HFFc6 (cell line): Measurements from ENCODE around the gene MARCHF3. TPM values are rescaled to one million over a fixed set of nuclear protein-coding genes. Genes with fewer than 3 reads are reported as not detected.
"Not testable (repeated sequence)": the region's sequence is repeated elsewhere in the genome, so short reads cannot be mapped to it uniquely, and the experiment has no call there.

Experiments used
- DNase-seq: peaks from one replicate; pipeline ENCODE4 v3.0.0-alpha.2; 2018
- H3K27ac Mint-ChIP-seq: 2 replicates; pipeline ENCODE4 v1.8.0; 2020; ENCODE audit warnings: mild to moderate bottlenecking, mixed read lengths
- H3K27me3 Mint-ChIP-seq: 2 replicates; pipeline ENCODE4 v1.8.0; 2021; ENCODE audit warnings: mild to moderate bottlenecking, moderate library complexity, mixed read lengths; ENCODE audit not compliant: insufficient read depth
- H3K36me3 Mint-ChIP-seq: 2 replicates; pipeline ENCODE4 v1.8.0; 2021; ENCODE audit warnings: low read depth, mixed read lengths
- H3K4me1 Mint-ChIP-seq: 2 replicates; pipeline ENCODE4 v1.8.0; 2020; ENCODE audit warnings: low read depth, mixed read lengths
- H3K4me3 Mint-ChIP-seq: 2 replicates; pipeline ENCODE4 v1.8.0; 2020; ENCODE audit warnings: mild to moderate bottlenecking, moderate library complexity, mixed read lengths
- H3K9me3 Mint-ChIP-seq: 2 replicates; pipeline ENCODE4 v1.8.0; 2020; ENCODE audit warnings: mild to moderate bottlenecking, mixed read lengths
- total RNA-seq, 6 experiments: library from RNA; stranded (reverse); fragmentation: NEBNext Ultra II Directional; extraction: Animal tissue kit (Norgen Biotek cat#: 25700); gene quantifications; 2 replicates in 1 of 6; 3 replicates in 5 of 6; pipeline ENCODE4 v1.2.3, GENCODE V29; 2021
- TF ChIP-seq, protein P1 (sequence below): fragments of 200-600 bp; sonication (generic); IDR thresholded peaks from 2 replicates; pipeline ENCODE4 v1.5.0; 2021; ENCODE audit warnings: antibody characterized with exemption, mild to moderate bottlenecking

Gene MARCHF3
- total RNA-seq, 6 experiments from 2014 or later: 12.3 to 17.8 (median 13.3) TPM

DNA sequence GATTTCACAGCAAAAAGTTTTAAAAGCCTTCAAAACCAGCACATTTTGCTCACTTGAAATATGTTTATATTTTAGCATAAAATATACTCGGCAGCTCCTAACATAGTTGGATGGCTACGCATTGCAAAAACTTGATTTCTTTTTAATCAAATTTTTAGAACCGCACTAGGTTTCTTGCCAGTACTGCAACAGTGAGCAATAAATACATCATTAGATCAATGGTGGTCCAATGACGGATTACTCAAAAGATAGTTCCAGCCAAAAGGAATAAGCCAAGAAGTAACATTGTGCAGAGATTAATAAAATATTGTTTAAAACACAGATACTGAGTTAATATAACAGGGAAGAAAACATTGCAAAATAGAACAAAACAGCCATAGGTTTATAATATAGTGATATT is 5.5 kb downstream of the MARCHF3 start:
- H3K36me3 Mint-ChIP-seq: 0 out of 2 replicates have a peak, but pooled peaks cover 8% of the 10 kb centered on the region
- H3K9me3 Mint-ChIP-seq: no peaks in the 10 kb centered on the region
- H3K27me3 Mint-ChIP-seq: no peaks in the 10 kb centered on the region; the same call in 1 of the 2 replicates
- H3K4me1 Mint-ChIP-seq: peaks cover 65% of the 10 kb centered on the region
- no peak overlapping the region for H3K4me3 Mint-ChIP-seq
- TF ChIP-seq, protein P1, sequence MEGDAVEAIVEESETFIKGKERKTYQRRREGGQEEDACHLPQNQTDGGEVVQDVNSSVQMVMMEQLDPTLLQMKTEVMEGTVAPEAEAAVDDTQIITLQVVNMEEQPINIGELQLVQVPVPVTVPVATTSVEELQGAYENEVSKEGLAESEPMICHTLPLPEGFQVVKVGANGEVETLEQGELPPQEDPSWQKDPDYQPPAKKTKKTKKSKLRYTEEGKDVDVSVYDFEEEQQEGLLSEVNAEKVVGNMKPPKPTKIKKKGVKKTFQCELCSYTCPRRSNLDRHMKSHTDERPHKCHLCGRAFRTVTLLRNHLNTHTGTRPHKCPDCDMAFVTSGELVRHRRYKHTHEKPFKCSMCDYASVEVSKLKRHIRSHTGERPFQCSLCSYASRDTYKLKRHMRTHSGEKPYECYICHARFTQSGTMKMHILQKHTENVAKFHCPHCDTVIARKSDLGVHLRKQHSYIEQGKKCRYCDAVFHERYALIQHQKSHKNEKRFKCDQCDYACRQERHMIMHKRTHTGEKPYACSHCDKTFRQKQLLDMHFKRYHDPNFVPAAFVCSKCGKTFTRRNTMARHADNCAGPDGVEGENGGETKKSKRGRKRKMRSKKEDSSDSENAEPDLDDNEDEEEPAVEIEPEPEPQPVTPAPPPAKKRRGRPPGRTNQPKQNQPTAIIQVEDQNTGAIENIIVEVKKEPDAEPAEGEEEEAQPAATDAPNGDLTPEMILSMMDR: no peak
- DNase-seq: no peak
- no peak overlapping the region for H3K27ac Mint-ChIP-seq

DNA sequence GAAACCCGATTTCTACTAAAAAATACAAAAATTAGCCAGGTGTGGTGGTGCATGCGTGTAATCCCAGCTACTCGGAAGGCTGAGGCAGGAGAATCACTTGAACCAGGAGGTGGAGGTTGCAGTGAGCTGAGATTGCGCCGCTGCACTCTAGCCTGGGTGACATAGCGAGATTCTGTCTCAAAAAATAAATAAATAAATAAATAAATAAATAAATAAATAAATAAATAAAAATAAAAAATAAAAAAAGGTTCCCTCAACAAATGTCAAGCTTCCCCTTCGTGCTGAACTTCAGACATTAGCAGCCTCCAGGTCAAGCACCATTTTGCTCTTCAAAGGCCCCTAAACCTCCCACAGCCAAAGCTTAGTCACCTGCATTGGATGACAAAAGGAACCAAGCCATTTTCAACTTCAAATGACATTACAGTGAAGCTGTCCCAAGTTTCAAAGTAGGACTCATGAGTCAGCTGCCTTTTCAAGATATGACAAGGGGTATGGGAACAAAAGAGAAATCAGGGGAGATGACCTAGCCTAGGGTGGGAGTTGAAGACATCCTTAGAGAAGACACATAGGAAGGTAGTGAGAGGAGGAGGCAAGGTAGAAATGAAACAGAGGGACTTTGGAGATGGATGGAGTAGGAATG is 6.7 kb downstream of the MARCHF3 start:
- H3K4me3 Mint-ChIP-seq, H3K36me3 Mint-ChIP-seq, H3K27me3 Mint-ChIP-seq, H3K27ac Mint-ChIP-seq, H3K9me3 Mint-ChIP-seq, DNase-seq: not testable (repeated sequence)
- peaks cover 58% of the 10 kb centered on the region for H3K4me1 Mint-ChIP-seq

DNA sequence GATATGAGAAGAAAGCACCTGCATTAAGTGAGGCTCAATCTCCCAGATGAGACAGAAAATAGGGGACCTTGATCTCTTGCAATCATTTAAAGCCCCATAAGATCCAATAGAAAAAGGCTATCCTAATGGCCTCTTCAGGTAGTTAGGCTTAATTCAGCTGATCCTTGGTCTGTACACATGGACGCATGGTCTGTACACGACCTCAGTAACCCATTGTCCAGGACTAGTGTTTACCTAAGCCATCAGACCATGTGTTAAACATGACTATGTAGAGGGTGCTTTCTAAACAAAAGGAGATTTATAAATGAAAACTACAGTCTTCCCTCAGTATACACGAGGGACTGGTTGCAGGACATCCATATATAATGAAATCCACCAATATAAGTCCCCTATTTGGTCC is 7.5 kb downstream of the MARCHF3 start:
- H3K36me3 Mint-ChIP-seq: 0 out of 2 replicates have a peak, but pooled peaks cover 8% of the 10 kb centered on the region
- H3K27me3 Mint-ChIP-seq: no peaks in the 10 kb centered on the region; the same call in 1 of the 2 replicates
- H3K9me3 Mint-ChIP-seq: no peaks in the 10 kb centered on the region
- no peak overlapping the region for H3K4me3 Mint-ChIP-seq
- TF ChIP-seq, protein P1: no peak
- H3K27ac Mint-ChIP-seq: no peak overlapping the region
- H3K4me1 Mint-ChIP-seq: peaks cover 50% of the 10 kb centered on the region
- no peak for DNase-seq

DNA sequence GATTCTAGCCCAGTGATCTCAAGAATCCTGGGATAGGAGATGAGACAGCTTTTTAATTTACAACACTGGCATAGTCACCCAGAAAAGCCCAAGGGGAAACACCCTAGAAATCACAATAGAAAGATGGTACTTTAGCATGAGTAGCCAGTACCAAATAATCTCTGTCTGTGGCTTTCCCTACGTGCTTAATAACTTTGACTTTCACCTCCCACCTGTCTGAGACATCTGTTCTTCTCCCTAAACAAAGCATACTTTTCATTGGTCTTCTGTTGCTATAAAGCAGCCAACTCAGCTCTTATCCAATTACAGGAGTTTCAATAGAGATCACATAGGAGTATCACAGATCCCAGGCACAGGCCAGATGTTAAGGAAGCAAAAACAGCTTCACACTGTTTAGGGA is 10.4 kb downstream of the MARCHF3 start:
- TF ChIP-seq, protein P1: no peak
- no peak overlapping the region for H3K27ac Mint-ChIP-seq
- no peaks in the 10 kb centered on the region for H3K9me3 Mint-ChIP-seq
- no peak for DNase-seq
- no peak overlapping the region for H3K4me3 Mint-ChIP-seq
- no peaks in the 10 kb centered on the region; the same call in 1 of the 2 replicates for H3K27me3 Mint-ChIP-seq
- H3K4me1 Mint-ChIP-seq: peaks cover 43% of the 10 kb centered on the region
- H3K36me3 Mint-ChIP-seq: 0 out of 2 replicates have a peak, but pooled peaks cover 18% of the 10 kb centered on the region

DNA sequence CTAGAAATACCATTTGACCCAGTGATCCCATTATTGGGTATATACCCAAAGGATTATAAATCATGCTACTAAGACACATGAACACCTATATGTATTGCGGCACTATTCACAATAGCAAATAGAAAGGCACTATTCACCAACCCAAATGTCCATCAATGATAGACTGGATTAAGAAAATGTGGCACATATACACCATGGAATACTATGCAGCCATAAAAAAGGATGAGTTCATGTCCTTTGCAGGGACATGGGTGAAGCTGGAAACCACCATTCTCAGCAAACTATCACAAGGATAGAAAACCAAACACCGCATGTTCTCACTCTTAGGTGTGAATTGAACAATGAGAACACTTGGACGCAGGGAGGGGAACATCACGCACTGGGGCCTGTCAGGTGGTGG is 13.6 kb downstream of the MARCHF3 start:
- DNase-seq, H3K27me3 Mint-ChIP-seq, H3K27ac Mint-ChIP-seq, H3K4me3 Mint-ChIP-seq, H3K9me3 Mint-ChIP-seq: not testable (repeated sequence)
- peaks cover 63% of the 10 kb centered on the region for H3K4me1 Mint-ChIP-seq
- 0 out of 2 replicates have a peak, but pooled peaks cover 12% of the 10 kb centered on the region for H3K36me3 Mint-ChIP-seq

DNA sequence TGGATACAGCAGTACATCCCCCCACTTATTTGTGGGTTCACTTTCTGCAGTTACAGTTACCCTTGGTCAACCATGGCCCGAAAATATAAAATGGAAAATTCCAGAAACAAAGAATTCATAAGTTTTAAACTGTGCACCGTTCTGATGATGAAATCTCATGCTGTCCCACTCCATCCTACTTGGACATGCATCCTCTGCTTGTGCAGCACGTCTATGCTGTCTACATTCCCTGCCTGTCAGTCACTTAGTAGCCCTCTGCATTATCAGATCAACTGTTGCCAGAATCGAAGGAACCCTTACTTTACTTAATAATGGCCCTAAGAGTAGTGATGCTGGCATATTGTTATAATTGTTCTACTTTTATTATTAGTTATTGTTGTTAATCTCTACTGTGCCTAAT is 14.6 kb downstream of the MARCHF3 start:
- TF ChIP-seq, protein P1: no peak
- H3K4me1 Mint-ChIP-seq: peaks cover 68% of the 10 kb centered on the region
- no peaks in the 10 kb centered on the region for H3K27me3 Mint-ChIP-seq
- H3K36me3 Mint-ChIP-seq: 0 out of 2 replicates have a peak, but pooled peaks cover 11% of the 10 kb centered on the region
- H3K9me3 Mint-ChIP-seq: no peaks in the 10 kb centered on the region
- H3K27ac Mint-ChIP-seq: no peak overlapping the region
- no peak for DNase-seq
- H3K4me3 Mint-ChIP-seq: no peak overlapping the region
